Subcutaneous abdominal adipose tissue (tissue), 5 donors: ENCODE results near the gene NAA35.

Experiments used
- H3K27ac ChIP-seq: one replicate; pipeline ENCODE4 v1.7.0; 2013; ENCODE audit warnings: low read depth, mild to moderate bottlenecking, inconsistent platforms, low read length, moderate library complexity
- H3K27me3 ChIP-seq, 5 donors: one replicate each; pipeline ENCODE4 v1.7.0; 2013; ENCODE audit warnings: low read length in 5 of 5, inconsistent platforms in 1 of 5; ENCODE audit not compliant: control insufficient read depth in 5 of 5, insufficient read depth in 4 of 5
- H3K36me3 ChIP-seq, 5 donors: one replicate each; pipeline ENCODE4 v1.7.0; 2013; ENCODE audit warnings: low read length in 5 of 5; ENCODE audit not compliant: control insufficient read depth in 5 of 5, insufficient read depth in 5 of 5
- H3K4me1 ChIP-seq, 5 donors: one replicate each; pipeline ENCODE4 v1.7.0; 2013; ENCODE audit warnings: low read length in 5 of 5, mild to moderate bottlenecking in 3 of 5, moderate library complexity in 1 of 5; ENCODE audit not compliant: control insufficient read depth in 5 of 5, insufficient read depth in 5 of 5
- H3K4me3 ChIP-seq, 5 donors: one replicate each; pipeline ENCODE4 v1.7.0; 2013; ENCODE audit warnings: low read length in 5 of 5, low read depth in 1 of 5
- H3K9ac ChIP-seq, 5 donors: one replicate each; pipeline ENCODE4 v1.7.0; 2013; ENCODE audit warnings: low read length in 5 of 5, mild to moderate bottlenecking in 4 of 5, moderate library complexity in 3 of 5
- H3K9me3 ChIP-seq, 5 donors: one replicate each; pipeline ENCODE4 v1.7.0; 2013; ENCODE audit warnings: low read length in 5 of 5; ENCODE audit not compliant: control insufficient read depth in 5 of 5
- donor health status: healthy.
- donor health status: healthy.
- donor health status: healthy.
- donor health status: healthy.
- donor health status: healthy.

NAA35 gene

DNA sequence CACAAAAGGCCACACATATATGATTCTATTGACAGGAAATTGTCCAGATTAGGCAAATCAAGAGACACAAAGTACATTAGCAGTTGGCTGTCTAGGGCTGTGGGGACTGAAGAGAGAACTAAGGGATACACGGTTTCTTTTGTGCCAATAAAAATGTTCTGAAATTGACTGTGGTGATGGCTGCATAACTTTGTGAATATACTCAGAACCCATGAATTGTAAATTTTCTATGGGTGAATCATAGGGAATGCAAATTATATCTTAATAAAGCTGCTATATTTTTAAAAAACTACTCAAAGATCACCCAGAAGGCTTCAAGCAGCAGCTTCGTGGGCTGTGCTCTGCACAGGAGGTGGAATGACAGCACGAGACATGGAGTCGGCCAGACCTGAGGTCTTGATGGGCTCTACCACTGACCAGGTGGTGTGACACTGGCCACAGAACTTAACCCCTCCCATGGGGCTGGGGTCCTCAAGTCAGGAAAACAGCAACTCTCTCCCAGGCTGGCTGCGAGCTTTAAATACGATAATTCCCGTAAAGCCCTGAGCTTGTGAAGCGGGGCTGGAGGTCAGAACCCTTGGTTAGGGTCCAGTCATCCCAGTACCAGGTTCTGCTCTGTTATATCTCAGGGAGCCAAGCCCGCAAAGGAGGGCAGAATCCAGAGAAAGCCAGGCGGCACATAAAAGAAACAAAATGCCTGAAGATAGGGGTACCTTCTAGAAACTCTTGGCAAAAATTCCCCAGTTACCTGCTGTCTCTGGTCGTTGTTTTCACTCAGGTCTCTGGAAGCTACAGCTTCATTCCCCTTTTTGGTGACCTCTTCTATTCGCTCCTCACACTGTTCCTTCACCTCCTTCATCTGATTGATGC is 99.3 kb downstream of the NAA35 start:
- Histone ChIP-seq H3K4me3 (no peak overlapping the region), H3K27me3 (no peaks in the 10 kb centered on the region), H3K36me3 (peaks cover 0 to 6% (median 0%) of the 10 kb centered on the region in 5 donors), H3K4me1 (peaks cover 0 to 7% (median 6%) of the 10 kb centered on the region in 5 donors), H3K9me3 (no peaks in the 10 kb centered on the region), H3K27ac (no peak overlapping the region), H3K9ac (no peak overlapping the region)

DNA sequence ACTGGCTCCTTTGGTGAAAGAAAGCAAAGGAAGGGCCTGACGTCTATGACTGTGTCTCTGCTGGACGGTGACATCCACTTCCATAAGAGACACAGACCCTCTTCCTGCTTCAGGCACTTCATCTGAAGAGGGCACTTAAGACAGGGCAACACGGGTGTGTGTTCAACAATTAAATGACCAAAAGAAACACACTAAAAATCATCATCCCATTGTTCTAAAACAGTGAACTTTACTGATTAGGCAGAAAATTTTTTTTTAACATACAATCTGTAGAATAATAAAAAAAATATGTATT is 99.9 kb downstream of the NAA35 start:
- peaks cover 0 to 7% (median 6%) of the 10 kb centered on the region in 5 donors for H3K4me1 ChIP-seq
- no peak overlapping the region for H3K27ac ChIP-seq
- H3K36me3 ChIP-seq: peaks cover 0 to 6% (median 0%) of the 10 kb centered on the region in 5 donors
- H3K9ac ChIP-seq: no peak overlapping the region
- no peaks in the 10 kb centered on the region for H3K27me3 ChIP-seq
- no peaks in the 10 kb centered on the region for H3K9me3 ChIP-seq
- no peak overlapping the region for H3K4me3 ChIP-seq

DNA sequence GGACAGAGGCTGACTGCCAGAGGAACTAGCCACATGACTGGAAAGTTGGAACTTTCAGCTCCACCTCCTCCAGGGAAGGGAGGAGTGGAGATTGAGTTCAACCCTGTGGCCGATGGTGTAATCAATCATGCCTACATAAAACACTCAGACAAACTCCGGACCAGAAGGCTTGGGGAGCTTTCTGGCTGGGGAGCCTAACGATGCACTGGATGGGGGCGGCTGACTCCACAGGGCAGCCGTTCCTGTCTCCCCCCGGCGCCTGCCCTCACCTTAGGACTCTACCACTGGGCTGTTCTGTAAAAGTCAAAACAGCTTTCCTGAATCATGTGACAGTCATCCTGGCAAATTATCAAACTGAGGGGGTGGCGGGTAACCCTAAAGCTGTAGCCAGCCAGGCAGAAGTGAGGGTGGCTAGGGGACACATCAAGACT is 100.4 kb downstream of the NAA35 start:
- peaks cover 0 to under 1% (median 0%) of the 10 kb centered on the region in 5 donors for H3K36me3 ChIP-seq
- H3K27ac ChIP-seq: no peak overlapping the region
- peak overlapping the region in 1 of 5 donors; percentile 24 for H3K9ac ChIP-seq
- H3K9me3 ChIP-seq: no peaks in the 10 kb centered on the region
- no peaks in the 10 kb centered on the region for H3K27me3 ChIP-seq
- peak overlapping the region in 3 of 5 donors; percentile 24 to 46 (median 32) for H3K4me3 ChIP-seq
- H3K4me1 ChIP-seq: peaks cover 0 to 7% (median 6%) of the 10 kb centered on the region in 5 donors

DNA sequence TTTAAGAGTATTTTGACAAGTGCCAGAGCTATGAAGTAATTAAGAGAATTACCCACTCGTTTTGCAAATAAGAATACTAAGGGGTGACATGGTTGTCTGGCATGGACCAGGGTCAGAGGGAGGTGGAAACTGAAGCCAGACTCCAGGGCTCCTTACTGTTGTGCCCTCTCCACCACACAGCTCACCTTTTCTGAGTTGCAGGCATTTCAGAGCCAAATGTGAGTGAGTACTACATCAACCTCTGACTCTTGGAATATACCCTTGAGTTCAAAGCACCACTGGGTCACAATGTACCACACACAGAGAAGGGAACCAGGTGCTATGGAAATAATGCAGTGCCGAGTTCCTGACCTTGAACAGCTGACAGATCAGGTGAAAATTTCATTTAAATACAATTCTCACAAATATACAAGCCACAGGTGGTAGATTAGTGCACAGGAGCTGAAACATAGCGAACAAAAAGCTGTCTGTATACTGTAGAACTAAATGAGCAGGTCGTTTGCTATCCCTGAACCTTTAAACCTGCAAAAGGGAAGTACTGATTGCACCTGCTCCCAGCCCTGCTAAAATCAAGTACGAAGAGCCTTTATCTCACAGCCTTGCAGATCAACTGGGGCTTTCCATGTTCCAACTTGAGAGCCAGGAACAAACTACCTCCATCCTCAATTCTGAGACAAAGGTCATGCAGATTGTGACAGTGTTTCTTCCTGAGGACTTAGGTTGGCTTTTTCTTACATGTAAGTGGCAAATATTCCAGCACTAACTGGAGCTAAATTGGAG is 101.4 kb downstream of the NAA35 start:
- Histone ChIP-seq H3K27me3 (no peaks in the 10 kb centered on the region), H3K9ac (no peak overlapping the region), H3K36me3 (no peaks in the 10 kb centered on the region), H3K4me1 (peaks cover 0 to 7% (median 6%) of the 10 kb centered on the region in 5 donors), H3K27ac (no peak overlapping the region), H3K4me3 (no peak overlapping the region), H3K9me3 (no peaks in the 10 kb centered on the region)

DNA sequence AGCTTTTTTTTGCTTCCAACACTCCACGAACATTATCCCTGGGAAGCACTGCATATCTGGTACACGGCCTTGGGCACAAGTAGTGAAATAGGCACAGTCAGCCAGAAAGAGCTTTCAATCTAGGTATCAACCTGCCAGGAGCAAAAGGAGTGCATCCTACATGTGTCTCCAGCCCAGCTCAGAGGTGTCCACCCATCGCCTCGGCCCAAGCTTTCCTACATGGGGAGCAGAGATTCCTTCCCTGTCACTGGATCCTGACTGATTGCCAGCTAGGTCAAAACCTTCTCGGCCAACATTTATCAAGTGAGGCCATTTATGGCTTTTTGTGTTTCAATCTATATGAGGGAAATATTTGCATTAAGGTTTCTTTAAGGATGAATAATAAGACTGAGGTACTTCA is 102.6 kb downstream of the NAA35 start:
- Histone ChIP-seq H3K27me3 (no peaks in the 10 kb centered on the region), H3K9me3 (no peaks in the 10 kb centered on the region), H3K36me3 (no peaks in the 10 kb centered on the region), H3K27ac (no peak overlapping the region), H3K4me3 (no peak overlapping the region), H3K9ac (no peak overlapping the region), H3K4me1 (peaks cover 0 to 7% (median 6%) of the 10 kb centered on the region in 5 donors)

DNA sequence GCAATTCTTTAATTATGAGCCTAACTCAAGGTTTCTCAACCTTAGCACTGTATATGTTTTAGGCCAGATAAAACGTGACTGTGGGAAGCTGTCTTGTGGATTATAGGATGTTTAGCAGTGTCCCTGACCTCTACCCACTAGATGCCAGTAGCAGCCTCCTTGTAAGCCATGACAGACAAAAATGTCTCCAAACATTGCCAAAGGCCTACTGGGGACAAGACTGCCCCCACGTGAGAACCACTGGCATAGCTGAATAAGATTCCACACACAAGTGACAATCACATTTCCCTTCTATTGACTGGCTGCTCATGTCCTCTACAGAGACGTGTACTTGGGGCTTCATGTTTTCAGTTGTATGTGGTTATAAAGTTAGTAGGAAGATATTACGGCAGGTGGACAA is 103.1 kb downstream of the NAA35 start:
- H3K9ac ChIP-seq: no peak overlapping the region
- no peak overlapping the region for H3K4me3 ChIP-seq
- H3K4me1 ChIP-seq: peaks cover 0 to 7% (median 6%) of the 10 kb centered on the region in 5 donors
- H3K36me3 ChIP-seq: no peaks in the 10 kb centered on the region
- H3K27ac ChIP-seq: no peak overlapping the region
- H3K9me3 ChIP-seq: no peaks in the 10 kb centered on the region
- no peaks in the 10 kb centered on the region for H3K27me3 ChIP-seq

DNA sequence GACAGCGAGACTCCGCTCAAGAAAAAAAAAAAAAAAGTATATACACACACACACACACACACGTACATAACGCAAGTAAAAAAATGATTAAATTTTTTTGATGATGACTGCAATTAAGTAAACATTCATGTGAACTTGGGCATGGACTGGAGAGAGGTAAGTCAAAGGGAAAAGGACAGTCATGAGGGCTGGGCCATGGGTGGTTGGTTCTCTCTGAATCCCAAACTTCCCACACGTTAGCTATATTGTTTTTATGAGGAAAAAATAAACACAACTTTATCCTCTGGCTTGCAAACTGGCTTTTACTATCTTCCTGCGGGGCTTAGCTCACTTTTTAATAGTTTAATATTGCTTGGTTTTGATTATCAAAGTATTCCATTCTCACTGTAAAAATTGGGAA is 104.7 kb downstream of the NAA35 start:
- Histone ChIP-seq H3K4me3 (no peak overlapping the region), H3K36me3 (no peaks in the 10 kb centered on the region), H3K4me1 (peaks cover 0 to 7% (median 6%) of the 10 kb centered on the region in 5 donors), H3K27ac (no peak overlapping the region), H3K9me3 (no peaks in the 10 kb centered on the region), H3K9ac (no peak overlapping the region), H3K27me3 (no peaks in the 10 kb centered on the region)

DNA sequence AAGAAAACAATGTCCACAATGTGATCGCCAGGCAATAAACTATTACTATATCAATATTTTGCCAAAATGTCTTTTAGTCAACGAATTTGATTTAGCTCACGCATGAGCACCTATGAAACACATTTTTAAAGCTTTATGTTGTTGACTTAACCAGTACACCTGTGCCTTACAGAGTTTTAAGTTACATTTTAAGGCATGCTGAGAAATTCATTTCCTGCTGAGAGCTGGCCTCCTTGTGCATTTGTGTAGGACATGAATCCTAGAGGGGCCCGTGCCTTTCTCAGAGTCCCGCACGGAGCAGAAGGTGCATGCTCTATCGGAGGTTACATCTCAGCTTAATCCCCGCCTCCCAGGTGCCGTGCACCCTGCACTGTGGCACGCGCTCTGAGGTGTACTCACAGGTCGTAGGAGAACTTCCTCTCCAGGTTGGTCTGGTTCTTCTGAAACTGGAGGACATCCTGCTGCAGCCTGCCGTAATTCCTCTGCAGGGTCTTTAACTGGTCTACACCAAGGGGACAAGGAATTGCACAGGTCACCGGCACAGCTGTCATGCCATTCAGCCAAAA is 105.2 kb downstream of the NAA35 start:
- Histone ChIP-seq H3K27me3 (no peaks in the 10 kb centered on the region), H3K36me3 (no peaks in the 10 kb centered on the region), H3K9me3 (no peaks in the 10 kb centered on the region), H3K9ac (no peak overlapping the region), H3K4me1 (peaks cover 0 to 5% (median 5%) of the 10 kb centered on the region in 5 donors), H3K4me3 (no peak overlapping the region), H3K27ac (no peak overlapping the region)

DNA sequence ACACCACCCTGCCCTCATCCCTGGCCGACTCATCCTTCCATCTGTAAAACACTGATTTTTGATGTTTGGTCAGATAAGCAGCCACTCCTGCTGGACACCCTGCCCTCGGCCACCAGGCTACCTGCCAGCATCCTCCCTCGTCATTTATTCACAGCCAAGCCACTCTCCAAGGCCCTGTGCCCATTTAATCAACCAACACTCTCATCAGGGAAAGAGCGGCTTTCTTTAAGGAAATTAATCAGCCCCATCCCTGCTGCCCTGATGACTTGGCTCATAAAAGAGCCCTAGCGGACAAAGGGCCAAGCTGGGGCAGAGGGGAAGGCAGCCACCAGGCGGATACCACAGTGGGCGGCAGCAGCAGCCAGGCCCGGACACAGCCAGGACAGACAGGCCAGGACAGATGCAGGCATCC is 106.0 kb downstream of the NAA35 start:
- no peak overlapping the region for H3K9ac ChIP-seq
- H3K9me3 ChIP-seq: no peaks in the 10 kb centered on the region
- H3K4me3 ChIP-seq: no peak overlapping the region
- no peak overlapping the region for H3K27ac ChIP-seq
- H3K27me3 ChIP-seq: no peaks in the 10 kb centered on the region
- H3K36me3 ChIP-seq: no peaks in the 10 kb centered on the region
- no peaks in the 10 kb centered on the region for H3K4me1 ChIP-seq

DNA sequence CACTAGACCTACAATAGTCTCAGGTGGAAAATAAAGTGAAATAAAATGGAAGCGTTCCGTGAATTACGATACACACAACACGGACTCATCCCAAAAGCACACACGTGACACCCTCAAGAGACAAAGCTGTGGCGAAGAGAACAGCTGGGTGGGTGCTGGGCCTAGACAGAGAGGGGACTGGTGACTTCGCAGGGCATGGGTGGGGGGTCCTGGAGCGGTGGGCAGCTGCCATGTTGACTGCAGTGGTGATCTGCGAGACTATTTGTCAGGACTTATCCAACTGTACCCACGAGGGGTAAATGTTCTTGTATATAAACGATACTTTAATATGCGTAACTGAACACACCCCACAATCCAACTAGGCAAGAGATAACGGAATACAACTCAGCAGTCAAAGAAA is 106.4 kb downstream of the NAA35 start:
- H3K9ac ChIP-seq: no peak overlapping the region
- no peaks in the 10 kb centered on the region for H3K4me1 ChIP-seq
- H3K9me3 ChIP-seq: no peaks in the 10 kb centered on the region
- no peak overlapping the region for H3K4me3 ChIP-seq
- H3K27me3 ChIP-seq: no peaks in the 10 kb centered on the region
- no peak overlapping the region for H3K27ac ChIP-seq
- H3K36me3 ChIP-seq: no peaks in the 10 kb centered on the region
